ENCODE data around the gene CHD6. TPM values are rescaled to one million over a fixed set of nuclear protein-coding genes. Genes with fewer than 3 reads are reported as not detected.

CHD6 gene
- total and polyA plus RNA-seq, 2 experiments from 2014 or later, result 41.0 to 158 TPM

GRCh38 chr20:41392295-41392694, 225.9 kb downstream of the CHD6 start:
- Mint-ChIP-seq H3K4me3 (no peak overlapping the region), H3K9me3 (no peaks in the 10 kb centered on the region), H3K27me3 (ENCODE audit: insufficient read depth, low read depth, poor library complexity) (peaks cover 6% of the 10 kb centered on the region), H3K4me1 (peaks cover 25% of the 10 kb centered on the region), H3K36me3 (ENCODE audit: low read depth) (no peaks in the 10 kb centered on the region), H3K27ac (no peak overlapping the region)
- H3K4me1 ChIP-seq (ENCODE audit: insufficient read depth), result peaks cover 14% of the 10 kb centered on the region
- no peaks in the 10 kb centered on the region for H4K20me1 ChIP-seq (replicated peaks; ENCODE audit: insufficient read depth)
- ATAC-seq, result no peak
- no peak overlapping the region for H3K27ac ChIP-seq (ENCODE audit: low read depth)
- TF ChIP-seq EZH2phosphoT487 (IDR thresholded peaks at IDR 0.05; ENCODE audit: unreplicated experiment), result no peak
- no peak for TF ChIP-seq REST (IDR thresholded peaks at IDR 0.05; ENCODE audit: unreplicated experiment)
- TF ChIP-seq ZNF331 (CRISPR knock-in tag; IDR thresholded peaks at IDR 0.05; ENCODE audit: low read depth), result no peak
- H3K36me3 ChIP-seq (ENCODE audit: insufficient read depth), result no peaks in the 10 kb centered on the region
- H3K79me2 ChIP-seq (replicated peaks; ENCODE audit: insufficient read depth), result no peaks in the 10 kb centered on the region
- no peak overlapping the region for H3K4me2 ChIP-seq
- no peaks in the 10 kb centered on the region for H3K9me2 ChIP-seq (ENCODE audit: insufficient read depth)
- H3K4me3 ChIP-seq, result no peak overlapping the region
- no peak for DNase-seq (ENCODE audit: low spot score)
- no peak overlapping the region for H2AFZ ChIP-seq
- H3K27me3 ChIP-seq (ENCODE audit: insufficient read depth), result no peaks in the 10 kb centered on the region
- no peaks in the 10 kb centered on the region for H3F3A ChIP-seq (replicated peaks; ENCODE audit: low read depth)

- DNase-seq (ENCODE audit: low spot score) (peak; percentile 60), ATAC-seq (no peak)
- Mint-ChIP-seq H3K9me3 (no peaks in the 10 kb centered on the region), H3K27me3 (ENCODE audit: insufficient read depth, low read depth, poor library complexity) (peaks cover 6% of the 10 kb centered on the region), H3K4me1 (peaks cover 25% of the 10 kb centered on the region), H3K4me3 (no peak overlapping the region), H3K27ac (no peak overlapping the region), H3K36me3 (ENCODE audit: low read depth) (no peaks in the 10 kb centered on the region)
- H3K27ac ChIP-seq (ENCODE audit: low read depth), result no peak overlapping the region
- no peaks in the 10 kb centered on the region for H3K79me2 ChIP-seq (replicated peaks; ENCODE audit: insufficient read depth)
- no peak overlapping the region for H3K4me3 ChIP-seq
- H3F3A ChIP-seq (replicated peaks; ENCODE audit: low read depth), result no peaks in the 10 kb centered on the region
- H3K9me2 ChIP-seq (ENCODE audit: insufficient read depth), result no peaks in the 10 kb centered on the region
- no peaks in the 10 kb centered on the region for H3K36me3 ChIP-seq (ENCODE audit: insufficient read depth)
- H3K4me1 ChIP-seq (ENCODE audit: insufficient read depth), result peaks cover 14% of the 10 kb centered on the region
- H3K27me3 ChIP-seq (ENCODE audit: insufficient read depth), result no peaks in the 10 kb centered on the region
- H2AFZ ChIP-seq, result no peak overlapping the region; the same call in 1 of the 2 replicates
- no peaks in the 10 kb centered on the region for H4K20me1 ChIP-seq (replicated peaks; ENCODE audit: insufficient read depth)
- no peak overlapping the region for H3K4me2 ChIP-seq
- no peak for TF ChIP-seq EZH2 (IDR thresholded peaks at IDR 0.05; ENCODE audit: low read depth, unreplicated experiment)
- no peak for TF ChIP-seq CTCF (conservative IDR thresholded peaks at IDR 0.05; ENCODE audit: low read depth in 2 of 2)
- TF ChIP-seq POLR2AphosphoS5 (IDR thresholded peaks at IDR 0.05; ENCODE audit: low read depth), result no peak
- TF ChIP-seq REST (IDR thresholded peaks at IDR 0.05; ENCODE audit: unreplicated experiment), result no peak
- no peak for TF ChIP-seq NANOG (IDR thresholded peaks at IDR 0.05; ENCODE audit: borderline replicate concordance)
- no peak for TF ChIP-seq JUNB (IDR thresholded peaks at IDR 0.05; ENCODE audit: unreplicated experiment)
- no peak for TF ChIP-seq ETS1 (IDR thresholded peaks at IDR 0.05)
- no peak for TF ChIP-seq STAT1 (IDR thresholded peaks at IDR 0.05; ENCODE audit: unreplicated experiment)
These were observed 226.6 kb downstream of the CHD6 start for GRCh38 chr20:41391587-41392001.
